Hindlimb muscle (tissue), 1 donor: ENCODE data around the gene SFT2D3. TPM values are rescaled to one million over a fixed set of nuclear protein-coding genes. Genes with fewer than 3 reads are reported as not detected.

Experiments used
- DNase-seq: peaks from one replicate; pipeline ENCODE4 v3.0.0-alpha.2; 2013
- polyA plus RNA-seq: library from polyadenylated mRNA; unstranded; fragments of 120-200 nt; gene quantifications from one replicate; pipeline ENCODE4 v1.2.1, GENCODE V29; 2013; ENCODE audit not compliant: insufficient read length

The SFT2D3 gene
- polyA plus RNA-seq, 1 donor = not detected

- DNase-seq = no peak
Observed at GRCh38 chr2:127753374-127753773, 52.1 kb downstream of the SFT2D3 start.

DNA sequence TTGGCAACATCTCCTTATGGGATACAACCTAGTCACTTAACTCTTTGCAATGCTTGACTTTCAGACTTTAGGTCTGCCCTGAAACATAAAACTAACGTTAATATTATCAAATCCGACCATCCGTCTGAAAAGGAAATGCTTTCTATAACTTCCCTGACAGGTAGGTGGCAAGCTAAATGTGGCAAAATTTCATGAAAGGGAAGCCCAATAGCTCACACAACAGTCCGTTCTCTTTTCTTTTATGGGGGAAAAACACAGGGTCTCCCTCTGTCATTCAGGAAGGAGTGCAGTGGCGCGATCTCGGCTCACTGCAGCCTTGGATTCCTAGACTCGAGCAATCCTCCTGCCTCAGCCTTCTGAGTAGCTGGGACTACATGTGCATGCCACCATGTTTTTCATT lies 52.9 kb downstream of the SFT2D3 start:
- no peak for DNase-seq

Other genes with a start within 250 kb of the SFT2D3 start
- gene IWS1, start 175.0 kb upstream of the SFT2D3 start, polyA plus RNA-seq = 41.8 TPM
- gene MYO7B, start 165.8 kb upstream of the SFT2D3 start, polyA plus RNA-seq = 1.4 TPM
- gene GPR17, start 55.3 kb upstream of the SFT2D3 start, polyA plus RNA-seq = 2.9 TPM
- 52.6 TPM for gene LIMS2, start 26.0 kb upstream of the SFT2D3 start, polyA plus RNA-seq
- 28.3 TPM for gene WDR33, start 109.7 kb downstream of the SFT2D3 start, polyA plus RNA-seq
- 49.3 TPM for gene POLR2D, start 156.7 kb downstream of the SFT2D3 start, polyA plus RNA-seq
- gene AMMECR1L, start 184.5 kb downstream of the SFT2D3 start, polyA plus RNA-seq = 14.8 TPM